ENCODE data around the gene TMEM259.

The TMEM259 gene

DNA sequence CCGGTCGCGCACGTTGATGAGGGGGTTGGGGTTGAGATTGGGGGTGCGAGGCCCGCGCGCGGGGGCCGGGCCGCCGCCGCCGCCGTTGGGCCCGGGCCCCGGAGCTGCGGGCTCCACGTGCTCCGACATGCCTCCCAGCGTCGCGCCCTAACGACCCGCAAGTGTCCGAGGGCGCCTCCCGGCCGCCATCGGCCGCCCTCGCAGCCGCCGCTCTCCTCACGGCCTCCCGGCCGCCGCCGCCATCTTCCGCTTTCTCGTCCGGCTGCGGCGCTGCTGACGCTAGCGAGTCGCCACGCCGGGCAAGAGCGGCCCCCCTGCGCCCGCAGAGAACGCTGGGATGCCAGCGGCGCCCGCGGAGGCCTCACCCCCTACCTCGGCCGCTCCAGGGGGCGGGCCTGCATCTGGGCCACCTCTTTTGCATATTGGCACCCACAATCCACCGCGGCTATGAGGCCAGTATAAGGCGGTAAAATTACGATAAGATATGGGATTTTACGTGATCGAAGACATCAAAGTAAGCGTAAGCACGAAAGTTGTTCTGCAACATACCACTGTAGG is at the start of gene TMEM259:
Gene TMEM259 (minus strand): TSS at position 256 of the 558 bp plus-strand sequence. CDS start 127 bp downstream, at position 129.
- peak; percentile 98 for DNase-seq

GRCh38 chr19:1070576-1070930 is 49.6 kb upstream of the TMEM259 start:
- no peak for DNase-seq

DNA sequence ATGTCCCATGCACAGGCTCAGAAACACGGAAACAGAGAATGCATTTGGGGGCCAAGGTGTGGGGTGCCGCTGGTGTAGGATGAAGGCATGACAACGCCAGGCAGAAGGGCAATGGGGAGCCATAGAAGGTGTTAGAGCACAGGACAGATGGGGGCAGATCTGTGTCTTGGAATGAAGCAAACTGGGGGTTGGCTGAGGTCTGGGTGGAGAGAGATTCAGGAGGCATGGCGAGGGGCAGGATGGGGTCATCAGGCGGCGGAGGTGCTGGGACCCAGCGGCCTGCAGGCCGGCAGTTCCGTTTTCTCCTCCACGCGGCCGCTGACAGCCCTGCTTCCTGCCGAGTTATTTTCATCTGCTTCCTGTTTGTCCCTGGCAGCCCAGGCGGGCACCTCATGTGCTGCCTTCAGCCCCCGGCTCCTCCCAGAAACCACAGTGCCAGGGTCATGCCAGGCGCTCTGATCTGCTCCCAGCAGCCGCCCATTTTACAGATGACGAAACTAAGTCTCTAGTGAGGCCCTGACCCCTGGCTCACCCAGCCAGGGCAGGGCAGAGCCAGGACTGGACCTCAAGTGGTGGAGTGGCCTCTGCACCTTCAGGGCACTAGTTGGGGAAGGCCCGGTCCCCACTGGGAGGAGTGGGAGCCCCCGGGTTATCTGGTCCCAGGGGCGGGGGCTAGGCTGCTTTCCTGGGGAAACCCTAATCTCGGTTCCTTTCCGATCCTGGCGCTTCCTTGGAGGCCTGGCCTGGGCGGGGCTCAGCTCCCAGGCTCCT is 48.3 kb upstream of the TMEM259 start:
- DNase-seq = no peak

GRCh38 chr19:1068009-1069001 is 47.4 kb upstream of the TMEM259 start:
- no peak for DNase-seq

- DNase-seq = no peak
Observed at GRCh38 chr19:1067341-1067957, 46.5 kb upstream of the TMEM259 start.

- no peak for DNase-seq
Observed at GRCh38 chr19:1066748-1067340, 45.9 kb upstream of the TMEM259 start, which contains the start of gene ARHGAP45. TSS of gene ARHGAP45 (plus strand) at chr19:1067167. CDS start at chr19:1067406, 239 bp downstream.

- no peak for DNase-seq
Observed at GRCh38 chr19:1066251-1066747, 45.4 kb upstream of the TMEM259 start.

DNA sequence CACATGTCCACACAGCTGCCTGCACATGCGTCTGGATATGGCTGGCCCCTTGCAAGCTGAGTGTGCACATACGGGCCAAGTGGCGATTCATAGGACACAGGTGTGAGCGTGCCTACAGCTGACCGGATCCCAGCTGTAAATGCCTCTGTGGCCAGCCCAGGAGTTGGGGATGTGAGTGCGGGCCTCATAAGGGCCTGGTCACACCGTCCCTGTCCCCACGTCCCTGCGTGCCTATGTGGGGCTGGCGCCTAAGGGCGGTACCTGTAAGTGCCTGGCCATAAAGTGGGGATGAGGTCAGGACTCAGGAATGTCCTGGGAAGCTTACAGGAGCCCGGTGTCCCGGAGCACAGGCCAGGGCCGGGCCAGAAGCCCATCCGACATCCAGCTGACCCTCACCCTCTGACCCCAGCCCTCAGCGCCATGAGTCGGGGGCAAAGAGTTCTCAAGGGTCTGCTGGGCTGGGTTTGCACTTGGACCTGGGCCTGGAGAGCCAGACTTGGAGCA is 44.7 kb upstream of the TMEM259 start:
- no peak for DNase-seq

DNA sequence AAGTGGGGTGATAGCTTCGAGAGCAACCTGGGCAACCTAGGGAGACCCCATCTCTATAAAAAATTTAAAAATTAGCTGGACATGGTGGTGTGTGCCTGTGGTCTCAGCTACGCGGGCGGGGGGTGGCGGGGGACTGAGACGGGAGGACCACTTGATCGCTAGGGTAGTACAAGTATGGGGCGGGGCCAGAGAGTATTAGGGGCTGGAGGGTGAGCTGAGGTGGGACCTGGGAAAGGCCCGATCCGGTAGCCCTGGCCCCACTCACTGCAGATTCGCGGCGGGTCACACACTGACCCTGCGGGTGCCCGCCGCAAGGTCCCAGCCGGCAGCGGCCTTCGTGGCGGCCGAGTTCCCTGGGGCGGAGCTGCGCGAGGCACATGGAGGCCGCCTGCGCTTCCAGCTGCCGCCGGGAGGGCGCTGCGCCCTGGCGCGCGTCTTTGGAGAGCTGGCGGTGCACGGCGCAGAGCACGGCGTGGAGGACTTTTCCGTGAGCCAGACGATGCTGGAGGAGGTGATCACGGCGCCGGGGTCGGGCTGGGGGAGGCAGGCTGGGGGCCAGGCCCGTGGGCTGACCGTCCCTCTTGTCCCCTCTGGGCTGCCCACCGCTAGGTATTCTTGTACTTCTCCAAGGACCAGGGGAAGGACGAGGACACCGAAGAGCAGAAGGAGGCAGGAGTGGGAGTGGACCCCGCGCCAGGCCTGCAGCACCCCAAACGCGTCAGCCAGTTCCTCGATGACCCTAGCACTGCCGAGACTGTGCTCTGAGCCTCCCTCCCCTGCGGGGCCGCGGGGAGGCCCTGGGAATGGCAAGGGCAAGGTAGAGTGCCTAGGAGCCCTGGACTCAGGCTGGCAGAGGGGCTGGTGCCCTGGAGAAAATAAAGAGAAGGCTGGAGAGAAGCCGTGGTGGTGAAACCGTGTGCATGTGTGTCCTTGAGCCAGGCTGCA is 44.0 kb upstream of the TMEM259 start:
- peak; percentile 73 for DNase-seq

- DNase-seq = no peak
Observed at GRCh38 chr19:1063909-1064660, 43.2 kb upstream of the TMEM259 start.

- DNase-seq = no peak
Observed at GRCh38 chr19:1063030-1063908, 42.3 kb upstream of the TMEM259 start.

DNA sequence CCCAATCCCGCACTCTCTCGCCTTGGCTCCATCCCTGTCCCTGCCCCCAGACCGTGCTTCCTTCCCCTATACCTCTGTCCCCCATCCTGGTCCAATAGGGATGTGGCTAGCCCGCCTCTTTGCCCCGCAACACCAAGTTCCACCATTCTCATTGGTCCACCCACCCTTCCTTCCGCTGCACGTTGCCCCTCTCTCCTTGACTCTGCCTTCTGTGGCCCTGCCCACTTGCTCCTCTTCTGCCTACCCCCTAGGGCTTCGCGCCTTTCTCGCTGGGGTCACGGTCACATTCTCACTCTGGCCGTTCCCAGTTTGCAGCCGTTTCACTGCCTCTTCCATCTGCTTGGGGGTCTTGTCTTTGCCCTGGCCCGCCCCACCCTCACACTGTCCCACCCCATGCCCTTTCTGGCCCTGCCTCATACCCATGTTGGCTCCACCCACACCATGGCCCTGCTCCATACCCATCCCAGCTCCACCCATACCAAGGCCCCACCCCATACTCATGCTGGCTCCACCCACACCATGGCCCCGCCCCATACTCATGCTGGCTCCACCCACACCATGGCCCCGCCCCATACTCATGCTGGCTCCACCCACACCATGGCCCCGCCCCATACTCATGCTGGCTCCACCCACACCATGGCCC is 41.6 kb upstream of the TMEM259 start:
- DNase-seq = no peak

DNA sequence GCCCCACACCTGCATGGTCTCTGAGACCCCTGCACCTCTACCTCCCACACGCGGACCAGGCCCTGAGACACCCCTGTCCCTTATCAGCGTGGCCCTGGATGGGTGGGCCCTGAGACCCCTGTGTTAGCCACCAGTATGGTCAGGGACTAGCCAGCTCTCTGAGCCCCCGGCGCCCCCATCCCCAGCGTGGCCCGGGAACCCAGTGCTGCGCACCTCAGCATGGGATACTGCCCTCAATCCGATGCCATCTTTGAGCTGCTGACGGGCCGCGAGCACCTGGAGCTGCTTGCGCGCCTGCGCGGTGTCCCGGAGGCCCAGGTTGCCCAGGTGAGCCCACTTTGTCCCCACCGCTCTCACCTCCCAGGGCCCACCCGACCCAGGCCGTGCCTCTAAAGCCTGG is 41.1 kb upstream of the TMEM259 start:
- DNase-seq = no peak

- DNase-seq = no peak
Observed at GRCh38 chr19:1060689-1061088, 39.8 kb upstream of the TMEM259 start.

DNA sequence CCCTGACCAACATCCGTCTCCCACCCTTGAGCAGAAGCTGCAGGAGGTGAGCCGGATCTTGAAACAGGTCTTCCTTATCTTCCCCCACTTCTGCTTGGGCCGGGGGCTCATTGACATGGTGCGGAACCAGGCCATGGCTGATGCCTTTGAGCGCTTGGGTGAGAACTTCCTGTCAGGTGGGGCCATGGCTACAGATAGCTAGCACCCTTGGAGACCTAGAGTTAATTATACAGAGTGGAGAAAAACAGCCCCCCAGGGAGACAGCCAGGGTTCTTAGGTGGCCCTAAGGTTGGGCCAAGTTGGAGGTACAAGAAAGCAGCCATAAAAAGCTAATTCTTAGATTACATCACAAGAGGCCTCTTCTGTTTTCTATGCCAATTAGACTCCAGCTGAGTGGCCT is 37.2 kb upstream of the TMEM259 start:
- no peak for DNase-seq

GRCh38 chr19:1057176-1057855 is 36.4 kb upstream of the TMEM259 start:
- no peak for DNase-seq

DNA sequence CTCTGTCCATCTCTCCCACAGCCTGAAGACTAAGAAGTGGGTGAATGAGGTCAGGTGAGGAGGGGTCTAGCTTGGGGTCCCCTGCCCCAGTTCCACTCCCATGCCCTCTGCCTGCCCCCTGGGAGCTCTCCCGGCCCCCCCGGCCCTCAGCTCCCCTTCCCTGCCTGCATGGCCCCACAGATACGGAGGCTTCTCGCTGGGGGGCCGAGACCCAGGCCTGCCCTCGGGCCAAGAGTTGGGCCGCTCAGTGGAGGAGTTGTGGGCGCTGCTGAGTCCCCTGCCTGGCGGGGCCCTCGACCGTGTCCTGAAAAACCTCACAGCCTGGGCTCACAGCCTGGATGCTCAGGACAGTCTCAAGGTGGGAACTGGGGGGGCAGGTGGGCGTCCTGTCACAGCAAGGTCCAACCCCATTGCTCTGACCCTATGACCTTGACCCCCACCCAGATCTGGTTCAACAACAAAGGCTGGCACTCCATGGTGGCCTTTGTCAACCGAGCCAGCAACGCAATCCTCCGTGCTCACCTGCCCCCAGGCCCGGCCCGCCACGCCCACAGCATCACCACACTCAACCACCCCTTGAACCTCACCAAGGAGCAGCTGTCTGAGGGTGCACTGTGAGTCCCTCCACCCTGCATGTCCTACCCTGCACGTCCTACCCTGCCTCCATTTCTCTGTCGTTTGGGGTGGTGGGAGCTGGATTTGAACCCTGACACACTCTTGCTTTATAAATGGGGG is 35.1 kb upstream of the TMEM259 start:
- DNase-seq = no peak

Data from right forelimb (tissue), 1 donor.